OCI-LY7 (cell line): ENCODE measurements around the gene ABCA4. TPM values are rescaled to one million over a fixed set of nuclear protein-coding genes. Genes with fewer than 3 reads are reported as not detected.

Experiments used
- BruUV-seq: library from RNA; stranded (reverse); fragments of 400-500 nt; replicated peaks from 2 replicates; lab custom pipeline; 2021; lab: Mats Ljungman, UMichigan
- CTCF ChIA-PET: fragments of 300-600 bp; sonication (Branson Sonifier 250); formaldehyde crosslinking; loops from one replicate; lab custom pipeline; 2022; ENCODE audit warnings: antibody characterized with exemption; ENCODE audit not compliant: unreplicated experiment; lab: Charles Lee
- POLR2A ChIA-PET: fragments of 300-600 bp; sonication (Branson Sonifier 250); formaldehyde crosslinking; loops from one replicate; lab custom pipeline; 2022; ENCODE audit warnings: antibody characterized with exemption; lab: Charles Lee
- DNase-seq: peaks from one replicate; pipeline ENCODE4 v3.0.0-alpha.2; 2015; ENCODE audit warnings: low spot score
- H2AFZ ChIP-seq: fragments of 200-600 bp; sonication (generic), shearing (Covaris generic); 2 replicates; pipeline ENCODE4 v1.6.1; 2014; ENCODE audit warnings: mild to moderate bottlenecking, antibody characterized with exemption, low read length, moderate library complexity
- H3K27ac ChIP-seq: fragments of 200-600 bp; sonication (generic); 2 replicates; pipeline ENCODE4 v1.5.1; 2014; ENCODE audit warnings: mixed run types, low read depth, mild to moderate bottlenecking, moderate library complexity, low read length, inconsistent platforms; ENCODE audit not compliant: poor library complexity, severe bottlenecking
- H3K36me3 ChIP-seq: fragments of 200-600 bp; sonication (generic); 2 replicates; pipeline ENCODE4 v1.6.1; 2014; ENCODE audit warnings: mild to moderate bottlenecking, antibody characterized with exemption, low read length, moderate library complexity, mixed read lengths; ENCODE audit not compliant: insufficient read depth
- H3K4me1 ChIP-seq: fragments of 200-600 bp; sonication (generic); 2 replicates; pipeline ENCODE4 v1.5.1; 2014; ENCODE audit warnings: mild to moderate bottlenecking, low read length; ENCODE audit not compliant: insufficient read depth, poor library complexity, severe bottlenecking
- H3K4me2 ChIP-seq: fragments of 200-600 bp; sonication (generic); 2 replicates; pipeline ENCODE4 v1.6.1; 2014; ENCODE audit warnings: mild to moderate bottlenecking, low read length
- H3K4me3 ChIP-seq: fragments of 200-600 bp; sonication (generic); 2 replicates; pipeline ENCODE4 v1.5.1; 2014; ENCODE audit warnings: mild to moderate bottlenecking, low read depth, low read length; ENCODE audit not compliant: poor library complexity, severe bottlenecking
- H3K79me2 ChIP-seq: fragments of 200-600 bp; sonication (generic); 2 replicates; pipeline ENCODE4 v1.6.1; 2016; ENCODE audit warnings: low read depth, mild to moderate bottlenecking, low read length, moderate library complexity, mixed read lengths; ENCODE audit not compliant: insufficient read depth
- H3K9me2 ChIP-seq: fragments of 200-600 bp; sonication (generic); 2 replicates; pipeline ENCODE4 v1.6.1; 2016; ENCODE audit warnings: mild to moderate bottlenecking, low read length, mixed read lengths; ENCODE audit not compliant: insufficient read depth
- H3K9me3 ChIP-seq: fragments of 200-600 bp; sonication (generic); 2 replicates; pipeline ENCODE4 v1.6.1; 2014; ENCODE audit warnings: mild to moderate bottlenecking, mixed run types, low read length, mixed read lengths
- H4K20me1 ChIP-seq: fragments of 200-600 bp; sonication (generic); 2 replicates; pipeline ENCODE4 v1.6.1; 2014; ENCODE audit warnings: mild to moderate bottlenecking, antibody characterized with exemption, low read length, moderate library complexity, mixed read lengths; ENCODE audit not compliant: insufficient read depth
- EZH2phosphoT487 ChIP-seq: fragments of 200-600 bp; sonication (generic); IDR thresholded peaks from 2 replicates; pipeline ENCODE4 v1.6.1; 2018; ENCODE audit warnings: low read depth, borderline replicate concordance, mild to moderate bottlenecking, mixed run types, antibody characterized with exemption, low read length, moderate library complexity, mixed read lengths
- intact Hi-C: fragments of 100-400 bp; cut with micrococcal nuclease; formaldehyde crosslinking; loops from one replicate; pipeline ENCODE4 v1.10.0; 2022; ENCODE audit not compliant: unreplicated experiment
- total RNA-seq, 2 experiments: library from RNA; depleted of rRNA in 1 of 2; stranded (reverse); fragments of >200 nt in 1 of 2; shearing (Covaris generic) in 1 of 2; gene quantifications; 2 replicates each; pipeline ENCODE4 v1.2.3, GENCODE V29; 2014 to 2022
- TF ChIP-seq, protein P1 (sequence below): fragments of 200-600 bp; sonication (generic); conservative IDR thresholded peaks from 2 replicates; pipeline ENCODE4 v1.5.1; 2014; ENCODE audit warnings: mild to moderate bottlenecking, antibody characterized with exemption, low read length, moderate library complexity, mixed read lengths

ABCA4 gene
- total RNA-seq, 2 experiments from 2014 or later = not detected

DNA sequence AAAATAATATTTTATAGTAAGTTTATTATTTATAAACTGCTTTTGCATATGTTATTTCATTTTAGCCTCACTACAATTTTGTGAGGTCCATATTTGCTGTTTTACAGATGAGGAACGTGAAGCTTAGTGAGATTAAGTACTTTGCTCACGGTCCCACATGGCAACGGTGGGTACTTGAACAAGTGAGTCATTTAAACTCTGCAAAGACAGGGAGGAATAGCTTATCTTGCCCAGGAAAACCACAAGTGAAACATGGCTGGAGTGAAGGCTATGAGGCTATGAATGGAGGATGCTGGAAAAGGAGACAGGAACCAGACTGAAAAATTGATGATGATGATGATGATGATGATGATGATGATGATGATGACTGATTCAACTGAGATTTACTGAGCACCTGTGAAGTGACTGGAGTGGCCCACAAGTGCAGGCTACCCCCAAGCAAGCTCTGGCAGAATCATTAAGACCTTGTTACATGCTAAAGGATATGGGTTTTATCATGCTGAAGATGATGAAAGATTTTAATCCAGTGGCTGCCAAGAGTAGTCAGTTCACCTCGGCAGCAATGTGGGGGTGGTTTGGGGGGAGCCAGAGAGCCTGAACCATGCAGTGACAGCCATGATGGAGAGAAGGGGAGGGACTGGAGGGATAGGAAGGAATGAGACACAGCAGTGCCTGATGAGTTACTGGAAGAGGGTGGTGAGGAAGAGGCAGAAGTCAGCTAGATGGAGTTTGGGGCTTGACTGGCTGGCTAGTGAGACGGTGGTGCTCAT is 1.4 kb upstream of the ABCA4 start:
- H2AFZ ChIP-seq = no peak overlapping the region
- no peak overlapping the region for H3K27ac ChIP-seq
- DNase-seq = no peak
- no peaks in the 10 kb centered on the region for H3K36me3 ChIP-seq
- H3K4me3 ChIP-seq = no peak overlapping the region
- TF ChIP-seq, protein P1, sequence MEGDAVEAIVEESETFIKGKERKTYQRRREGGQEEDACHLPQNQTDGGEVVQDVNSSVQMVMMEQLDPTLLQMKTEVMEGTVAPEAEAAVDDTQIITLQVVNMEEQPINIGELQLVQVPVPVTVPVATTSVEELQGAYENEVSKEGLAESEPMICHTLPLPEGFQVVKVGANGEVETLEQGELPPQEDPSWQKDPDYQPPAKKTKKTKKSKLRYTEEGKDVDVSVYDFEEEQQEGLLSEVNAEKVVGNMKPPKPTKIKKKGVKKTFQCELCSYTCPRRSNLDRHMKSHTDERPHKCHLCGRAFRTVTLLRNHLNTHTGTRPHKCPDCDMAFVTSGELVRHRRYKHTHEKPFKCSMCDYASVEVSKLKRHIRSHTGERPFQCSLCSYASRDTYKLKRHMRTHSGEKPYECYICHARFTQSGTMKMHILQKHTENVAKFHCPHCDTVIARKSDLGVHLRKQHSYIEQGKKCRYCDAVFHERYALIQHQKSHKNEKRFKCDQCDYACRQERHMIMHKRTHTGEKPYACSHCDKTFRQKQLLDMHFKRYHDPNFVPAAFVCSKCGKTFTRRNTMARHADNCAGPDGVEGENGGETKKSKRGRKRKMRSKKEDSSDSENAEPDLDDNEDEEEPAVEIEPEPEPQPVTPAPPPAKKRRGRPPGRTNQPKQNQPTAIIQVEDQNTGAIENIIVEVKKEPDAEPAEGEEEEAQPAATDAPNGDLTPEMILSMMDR = no peak
- no peak for TF ChIP-seq EZH2phosphoT487
- H3K4me2 ChIP-seq = no peak overlapping the region
- H3K79me2 ChIP-seq = no peaks in the 10 kb centered on the region
- ChIA-PET POLR2A (no interaction called here), CTCF (no interaction called here)
- intact Hi-C loops = no loop called here
- no TSS peak for BruUV-seq
- no peaks in the 10 kb centered on the region for H4K20me1 ChIP-seq
- no peaks in the 10 kb centered on the region for H3K9me2 ChIP-seq
- H3K9me3 ChIP-seq = no peaks in the 10 kb centered on the region
- no peaks in the 10 kb centered on the region for H3K4me1 ChIP-seq

DNA sequence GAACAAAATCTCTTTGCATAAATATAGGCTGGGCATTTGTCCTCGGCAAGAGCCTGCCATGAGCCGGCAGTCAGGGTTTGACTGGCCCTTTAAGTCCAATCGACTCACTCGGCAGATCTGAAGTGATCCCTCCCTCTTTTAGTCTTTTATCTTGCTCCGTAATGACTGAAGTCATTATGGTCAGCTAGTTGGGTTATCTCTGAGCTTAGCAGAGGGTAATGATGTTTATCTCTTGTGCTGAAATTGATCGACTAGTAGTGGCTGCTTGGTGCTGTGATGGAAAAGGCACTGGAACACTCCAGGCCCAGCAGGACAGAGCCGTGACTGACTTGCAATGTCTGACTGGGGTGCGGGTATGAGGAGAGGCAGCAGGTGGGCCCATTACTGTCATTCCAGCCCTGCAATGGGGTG is 468 bp upstream of the ABCA4 start:
- Histone ChIP-seq H4K20me1 (no peaks in the 10 kb centered on the region), H3K36me3 (no peaks in the 10 kb centered on the region), H3K4me3 (no peak overlapping the region), H3K4me2 (no peak overlapping the region), H2AFZ (no peak overlapping the region), H3K9me2 (no peaks in the 10 kb centered on the region), H3K27ac (no peak overlapping the region), H3K79me2 (no peaks in the 10 kb centered on the region), H3K4me1 (no peaks in the 10 kb centered on the region), H3K9me3 (no peaks in the 10 kb centered on the region)
- no peak for DNase-seq
- BruUV-seq = no TSS peak
- intact Hi-C loops = no loop called here
- POLR2A ChIA-PET = no interaction called here
- TF ChIP-seq, protein P1 = no peak
- TF ChIP-seq EZH2phosphoT487 = no peak
- CTCF ChIA-PET = no interaction called here

DNA sequence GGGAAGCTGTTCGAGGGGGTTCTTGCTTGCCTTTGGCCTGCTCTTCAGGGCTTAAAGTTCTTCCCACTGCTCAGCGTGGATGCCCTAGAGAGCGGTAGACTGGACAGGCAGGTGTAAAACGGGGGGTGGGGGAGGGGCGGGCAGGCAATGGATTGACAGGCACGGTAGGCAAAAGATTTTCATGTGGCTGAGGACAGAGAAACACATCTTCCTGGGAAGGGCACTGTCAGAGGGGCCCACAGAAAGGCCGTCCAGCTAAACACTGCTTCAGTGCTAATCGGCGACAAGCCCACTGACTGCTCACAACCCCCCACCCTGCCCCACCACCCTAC is 412 bp downstream of the ABCA4 start:
- H3K9me3 ChIP-seq = no peaks in the 10 kb centered on the region
- no peak for DNase-seq
- CTCF ChIA-PET = no interaction called here
- no peak overlapping the region for H3K27ac ChIP-seq
- no peaks in the 10 kb centered on the region for H3K4me1 ChIP-seq
- H3K4me3 ChIP-seq = no peak overlapping the region
- no peaks in the 10 kb centered on the region for H3K79me2 ChIP-seq
- no peaks in the 10 kb centered on the region for H3K9me2 ChIP-seq
- no TSS peak for BruUV-seq
- H4K20me1 ChIP-seq = no peaks in the 10 kb centered on the region
- H2AFZ ChIP-seq = no peak overlapping the region
- TF ChIP-seq EZH2phosphoT487 = no peak
- TF ChIP-seq, protein P1 = no peak
- POLR2A ChIA-PET = interaction anchor here (0.5 to 0.6 kb wide), 2 partner anchors 777 to 995 kb away, joined by 3 read pairs; no protein-coding TSS in a partner anchor
- no peak overlapping the region for H3K4me2 ChIP-seq
- intact Hi-C loops = no loop called here
- H3K36me3 ChIP-seq = no peaks in the 10 kb centered on the region
